Measurements from ENCODE around the gene PANK3. TPM values are rescaled to one million over a fixed set of nuclear protein-coding genes. Genes with fewer than 3 reads are reported as not detected.
A peak's percentile ranks its signal among the peaks of the same experiment; 100 is the strongest.
"Not testable (repeated sequence)": the region's sequence is repeated elsewhere in the genome, so short reads cannot be mapped to it uniquely, and the experiment has no call there.

The PANK3 gene
- total RNA-seq, 2 experiments from 2014 or later: 44.9 to 45.1 TPM

- H3K27me3 Mint-ChIP-seq (ENCODE audit: low read depth): no peaks in the 10 kb centered on the region
Measured at GRCh38 chr5:168607946-168608345, 28.8 kb upstream of the PANK3 start.

DNA sequence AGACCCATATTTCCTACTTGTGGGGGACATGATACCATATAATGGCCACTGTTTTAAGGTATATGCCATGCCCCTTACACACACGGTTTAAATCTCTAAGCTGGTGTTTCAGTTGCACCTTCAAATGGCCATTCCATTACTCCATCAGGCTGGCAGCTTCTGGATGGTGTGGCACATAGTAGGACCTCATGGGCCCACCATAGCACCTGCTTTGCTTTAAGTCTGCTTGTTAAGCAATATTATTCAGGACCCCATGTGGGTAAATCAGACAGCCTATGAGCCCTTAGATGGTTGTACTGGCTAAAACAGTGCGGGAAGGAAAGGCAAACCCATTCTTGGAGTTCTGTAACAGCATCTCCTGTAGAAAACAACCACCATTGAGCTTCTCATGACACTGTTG is 27.4 kb upstream of the PANK3 start:
- intact Hi-C loops (cut with micrococcal nuclease): no loop called here
- Mint-ChIP-seq H3K4me1 (ENCODE audit: low read depth) (peaks cover 8% of the 10 kb centered on the region), H3K27ac (no peak overlapping the region), H3K36me3 (ENCODE audit: low read depth) (no peaks in the 10 kb centered on the region), H3K27me3 (ENCODE audit: low read depth) (no peaks in the 10 kb centered on the region), H3K4me3 (no peak overlapping the region), H3K9me3 (no peaks in the 10 kb centered on the region)
- CTCF ChIA-PET: no interaction called here
- no peak for DNase-seq

More at GRCh38 chr5:168607946-168608345, 28.8 kb upstream of the PANK3 start:
- Mint-ChIP-seq H3K36me3 (ENCODE audit: low read depth) (no peaks in the 10 kb centered on the region), H3K4me3 (no peak overlapping the region), H3K27ac (peak overlapping the region; percentile 30), H3K9me3 (no peaks in the 10 kb centered on the region), H3K4me1 (ENCODE audit: low read depth) (peaks cover 12% of the 10 kb centered on the region)
- CTCF ChIA-PET: no interaction called here
- intact Hi-C loops (cut with micrococcal nuclease): loop anchor here (1.0 kb wide), 1 partner anchor 29 kb away; the partner anchor contains the start of gene PANK3
- DNase-seq: peak; percentile 25

- CTCF ChIA-PET: no interaction called here
- Mint-ChIP-seq H3K9me3 (no peaks in the 10 kb centered on the region), H3K4me1 (ENCODE audit: low read depth) (peaks cover 8% of the 10 kb centered on the region), H3K27me3 (ENCODE audit: low read depth) (peaks cover 2% of the 10 kb centered on the region), H3K36me3 (ENCODE audit: low read depth) (no peaks in the 10 kb centered on the region), H3K27ac (no peak overlapping the region), H3K4me3 (no peak overlapping the region)
- no peak for DNase-seq
- intact Hi-C loops (cut with micrococcal nuclease): no loop called here
Measured at GRCh38 chr5:168604436-168604835, 25.3 kb upstream of the PANK3 start.

DNA sequence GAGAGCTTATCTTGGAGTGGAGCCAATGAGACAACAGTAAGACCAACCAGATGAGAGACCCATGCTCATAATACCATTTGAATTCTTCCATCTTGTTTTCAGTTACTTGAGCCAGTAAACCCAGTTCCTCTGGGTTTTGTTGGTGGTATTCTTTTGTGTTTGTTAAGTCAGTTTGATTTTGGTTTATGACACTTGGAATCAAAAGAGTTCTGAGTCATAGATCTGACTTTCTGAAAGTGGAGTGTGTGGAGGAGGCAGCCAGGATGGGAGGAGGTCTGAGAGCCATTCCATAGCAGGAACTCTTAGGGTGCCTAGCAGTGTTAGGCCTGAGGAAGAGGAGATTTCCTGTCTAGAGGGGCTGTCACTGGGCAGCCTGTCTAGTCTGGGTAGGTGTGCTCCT is 24.6 kb upstream of the PANK3 start:
- no peak overlapping the region for H3K4me3 Mint-ChIP-seq
- CTCF ChIA-PET: no interaction called here
- intact Hi-C loops (cut with micrococcal nuclease): no loop called here
- H3K4me1 Mint-ChIP-seq (ENCODE audit: low read depth): peaks cover 8% of the 10 kb centered on the region
- DNase-seq: no peak
- H3K27me3 Mint-ChIP-seq (ENCODE audit: low read depth): peaks cover 5% of the 10 kb centered on the region
- no peaks in the 10 kb centered on the region for H3K36me3 Mint-ChIP-seq (ENCODE audit: low read depth)
- no peaks in the 10 kb centered on the region for H3K9me3 Mint-ChIP-seq
- no peak overlapping the region for H3K27ac Mint-ChIP-seq

DNA sequence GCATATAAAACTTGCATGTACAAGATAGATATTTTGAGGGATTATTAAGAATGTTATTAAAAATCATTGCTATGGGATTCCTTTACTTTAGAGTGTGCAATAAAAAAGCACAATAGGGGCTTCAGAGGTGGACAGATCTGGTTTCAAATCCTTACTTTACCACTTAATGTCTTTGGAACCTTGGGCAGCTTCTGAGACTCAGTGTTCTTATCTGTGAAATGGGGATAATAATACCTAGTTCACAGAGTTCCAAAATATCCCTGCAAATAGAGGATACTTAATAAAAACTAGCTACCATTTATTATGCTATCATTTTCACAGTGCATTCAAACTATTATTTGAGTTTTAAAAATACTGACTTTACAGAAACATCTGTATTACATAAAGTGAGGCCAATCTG is 23.3 kb upstream of the PANK3 start:
- Mint-ChIP-seq H3K9me3 (no peaks in the 10 kb centered on the region), H3K36me3 (ENCODE audit: low read depth) (no peaks in the 10 kb centered on the region), H3K27me3 (ENCODE audit: low read depth) (peaks cover 13% of the 10 kb centered on the region), H3K4me1 (ENCODE audit: low read depth) (no peaks in the 10 kb centered on the region), H3K4me3 (no peak overlapping the region), H3K27ac (no peak overlapping the region)
- intact Hi-C loops (cut with micrococcal nuclease): no loop called here
- CTCF ChIA-PET: no interaction called here
- no peak for DNase-seq

DNA sequence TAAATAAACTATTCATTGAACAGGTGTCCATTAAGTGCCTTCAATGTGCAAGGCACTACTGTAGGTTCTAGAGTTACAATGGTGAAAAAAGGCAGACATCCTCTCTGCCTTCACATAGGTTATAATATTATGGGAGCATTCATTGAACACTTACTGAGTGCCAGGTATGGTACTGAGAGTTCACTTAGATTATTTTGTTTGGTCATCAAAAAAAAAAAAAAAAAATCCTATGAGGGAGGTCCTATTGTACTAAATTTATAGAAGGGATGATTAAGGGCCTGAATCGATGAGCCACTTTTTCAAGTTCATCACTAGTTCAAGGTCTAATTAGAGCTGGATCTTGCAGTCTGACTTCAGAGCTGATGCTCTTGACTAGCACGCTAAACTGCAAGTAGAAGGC is 22.8 kb upstream of the PANK3 start:
- no peak overlapping the region for H3K27ac Mint-ChIP-seq
- DNase-seq: no peak
- intact Hi-C loops (cut with micrococcal nuclease): no loop called here
- peaks cover 2% of the 10 kb centered on the region for H3K9me3 Mint-ChIP-seq
- H3K36me3 Mint-ChIP-seq (ENCODE audit: low read depth): peaks cover 1% of the 10 kb centered on the region
- peaks cover 17% of the 10 kb centered on the region for H3K27me3 Mint-ChIP-seq (ENCODE audit: low read depth)
- no peaks in the 10 kb centered on the region for H3K4me1 Mint-ChIP-seq (ENCODE audit: low read depth)
- H3K4me3 Mint-ChIP-seq: no peak overlapping the region
- CTCF ChIA-PET: no interaction called here

DNA sequence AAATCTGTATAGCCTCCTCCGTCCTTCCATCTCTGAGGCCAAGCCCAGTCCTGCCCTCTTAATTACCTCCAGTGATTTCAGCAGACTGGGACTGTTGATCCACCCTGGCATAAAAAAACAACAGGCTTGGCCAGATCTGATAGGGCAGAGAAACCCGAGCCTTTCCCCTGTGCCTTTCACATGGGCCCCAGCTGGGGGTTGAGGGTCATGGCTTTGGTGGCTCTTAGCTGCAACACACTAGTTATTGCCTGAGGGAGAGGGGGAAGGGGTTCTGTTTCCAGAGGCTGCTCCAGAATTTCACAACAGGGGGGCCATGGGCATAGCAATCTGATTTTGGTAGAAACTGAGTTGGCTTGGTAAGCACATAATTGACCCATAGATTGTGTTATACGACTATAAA is 21.2 kb upstream of the PANK3 start:
- no peak overlapping the region for H3K27ac Mint-ChIP-seq

DNA sequence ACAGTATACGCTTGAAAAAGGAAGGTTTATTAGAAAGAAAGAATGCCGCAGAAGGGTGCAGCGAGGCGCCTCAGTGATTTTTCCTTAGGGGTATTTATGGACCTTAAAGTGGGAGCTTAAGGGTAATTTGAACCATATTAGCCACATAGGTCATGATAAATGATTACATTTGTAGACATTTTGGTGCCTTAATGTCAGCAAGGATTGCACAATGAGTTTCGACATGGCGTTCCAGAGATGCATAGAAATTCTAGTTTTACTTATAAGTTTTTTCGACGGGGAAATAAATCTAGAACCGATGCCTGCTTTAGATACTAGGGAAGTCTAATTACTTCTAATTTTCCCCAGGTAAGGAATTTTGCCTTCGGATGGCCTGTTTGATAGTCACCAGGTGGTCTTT is 20.7 kb upstream of the PANK3 start:
- DNase-seq: no peak
- no peaks in the 10 kb centered on the region for H3K4me1 Mint-ChIP-seq (ENCODE audit: low read depth)
- peaks cover 4% of the 10 kb centered on the region for H3K9me3 Mint-ChIP-seq
- CTCF ChIA-PET: no interaction called here
- intact Hi-C loops (cut with micrococcal nuclease): no loop called here
- H3K4me3 Mint-ChIP-seq: no peak overlapping the region
- peaks cover 28% of the 10 kb centered on the region for H3K27me3 Mint-ChIP-seq (ENCODE audit: low read depth)
- H3K36me3 Mint-ChIP-seq (ENCODE audit: low read depth): peaks cover 1% of the 10 kb centered on the region
- H3K27ac Mint-ChIP-seq: no peak overlapping the region

More for the DNA sequence above, 21.2 kb upstream of the PANK3 start:
- Mint-ChIP-seq H3K4me1 (ENCODE audit: low read depth) (no peaks in the 10 kb centered on the region), H3K36me3 (ENCODE audit: low read depth) (peaks cover 1% of the 10 kb centered on the region), H3K4me3 (no peak overlapping the region), H3K9me3 (peaks cover 4% of the 10 kb centered on the region), H3K27me3 (ENCODE audit: low read depth) (peaks cover 27% of the 10 kb centered on the region)
- CTCF ChIA-PET: no interaction called here
- no peak for DNase-seq
- intact Hi-C loops (cut with micrococcal nuclease): no loop called here

- H3K9me3 Mint-ChIP-seq: peaks cover 4% of the 10 kb centered on the region
- no peak overlapping the region for H3K27ac Mint-ChIP-seq
- intact Hi-C loops (cut with micrococcal nuclease): no loop called here
- no peak overlapping the region for H3K4me3 Mint-ChIP-seq
- peaks cover 1% of the 10 kb centered on the region for H3K36me3 Mint-ChIP-seq (ENCODE audit: low read depth)
- no peaks in the 10 kb centered on the region for H3K4me1 Mint-ChIP-seq (ENCODE audit: low read depth)
- peaks cover 28% of the 10 kb centered on the region for H3K27me3 Mint-ChIP-seq (ENCODE audit: low read depth)
- CTCF ChIA-PET: no interaction called here
- no peak for DNase-seq
Measured at GRCh38 chr5:168598639-168599038, 19.5 kb upstream of the PANK3 start.

DNA sequence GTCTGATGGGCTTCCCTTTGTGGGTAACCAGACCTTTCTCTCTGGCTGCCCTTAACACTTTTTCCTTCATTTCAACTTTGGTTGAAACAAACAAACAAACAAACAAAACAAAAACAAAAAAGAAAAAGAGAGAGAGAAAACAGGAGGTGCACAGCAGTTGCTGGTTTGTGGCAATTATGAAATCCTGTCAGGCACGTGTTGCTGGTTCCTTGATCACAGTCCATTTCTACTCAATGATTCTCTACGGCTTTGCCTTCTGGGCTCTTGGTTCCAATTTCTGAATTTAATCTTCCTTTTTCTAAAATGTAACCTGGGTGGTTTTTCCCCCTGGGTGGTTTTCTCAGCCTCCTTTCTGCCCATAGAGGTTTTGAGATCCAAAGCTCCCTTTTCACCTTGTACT is 17.8 kb upstream of the PANK3 start:
- CTCF ChIA-PET: no interaction called here
- Mint-ChIP-seq H3K4me3 (no peak overlapping the region), H3K36me3 (ENCODE audit: low read depth) (peaks cover 1% of the 10 kb centered on the region), H3K9me3 (peaks cover 4% of the 10 kb centered on the region), H3K4me1 (ENCODE audit: low read depth) (no peaks in the 10 kb centered on the region), H3K27me3 (ENCODE audit: low read depth) (peaks cover 28% of the 10 kb centered on the region), H3K27ac (no peak overlapping the region)
- no peak for DNase-seq
- intact Hi-C loops (cut with micrococcal nuclease): no loop called here

DNA sequence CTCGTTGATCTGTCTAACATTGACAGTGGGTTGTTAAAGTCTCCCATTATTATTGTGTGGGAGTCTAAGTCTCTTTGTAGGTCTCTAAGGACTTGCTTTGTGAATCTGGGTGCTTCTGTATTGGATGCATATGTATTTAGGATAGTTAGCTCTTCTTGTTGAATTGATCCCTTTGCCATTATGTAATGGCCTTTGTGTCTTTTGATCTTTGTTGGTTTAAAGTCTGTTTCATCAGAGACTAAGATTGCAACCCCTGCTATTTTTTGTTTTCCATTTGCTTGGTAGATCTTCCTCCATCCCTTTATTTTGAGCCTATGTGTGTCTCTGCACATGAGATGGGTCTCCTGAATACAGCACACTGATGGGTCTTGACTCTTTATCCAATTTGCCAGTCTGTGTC is 17.0 kb upstream of the PANK3 start:
- H3K9me3 Mint-ChIP-seq; DNase-seq; H3K4me1 Mint-ChIP-seq (ENCODE audit: low read depth); intact Hi-C loops (cut with micrococcal nuclease); H3K27ac Mint-ChIP-seq; CTCF ChIA-PET; H3K4me3 Mint-ChIP-seq; H3K36me3 Mint-ChIP-seq (ENCODE audit: low read depth): not testable (repeated sequence)
- peaks cover 27% of the 10 kb centered on the region for H3K27me3 Mint-ChIP-seq (ENCODE audit: low read depth)

GRCh38 chr5:168592014-168592368 is 12.8 kb upstream of the PANK3 start:
- CTCF ChIA-PET: no interaction called here
- no peaks in the 10 kb centered on the region for H3K36me3 Mint-ChIP-seq (ENCODE audit: low read depth)
- H3K27ac Mint-ChIP-seq: no peak overlapping the region
- peaks cover 14% of the 10 kb centered on the region for H3K27me3 Mint-ChIP-seq (ENCODE audit: low read depth)
- H3K4me3 Mint-ChIP-seq: no peak overlapping the region
- H3K9me3 Mint-ChIP-seq: peaks cover 2% of the 10 kb centered on the region
- no peaks in the 10 kb centered on the region for H3K4me1 Mint-ChIP-seq (ENCODE audit: low read depth)
- intact Hi-C loops (cut with micrococcal nuclease): no loop called here
- no peak for DNase-seq

DNA sequence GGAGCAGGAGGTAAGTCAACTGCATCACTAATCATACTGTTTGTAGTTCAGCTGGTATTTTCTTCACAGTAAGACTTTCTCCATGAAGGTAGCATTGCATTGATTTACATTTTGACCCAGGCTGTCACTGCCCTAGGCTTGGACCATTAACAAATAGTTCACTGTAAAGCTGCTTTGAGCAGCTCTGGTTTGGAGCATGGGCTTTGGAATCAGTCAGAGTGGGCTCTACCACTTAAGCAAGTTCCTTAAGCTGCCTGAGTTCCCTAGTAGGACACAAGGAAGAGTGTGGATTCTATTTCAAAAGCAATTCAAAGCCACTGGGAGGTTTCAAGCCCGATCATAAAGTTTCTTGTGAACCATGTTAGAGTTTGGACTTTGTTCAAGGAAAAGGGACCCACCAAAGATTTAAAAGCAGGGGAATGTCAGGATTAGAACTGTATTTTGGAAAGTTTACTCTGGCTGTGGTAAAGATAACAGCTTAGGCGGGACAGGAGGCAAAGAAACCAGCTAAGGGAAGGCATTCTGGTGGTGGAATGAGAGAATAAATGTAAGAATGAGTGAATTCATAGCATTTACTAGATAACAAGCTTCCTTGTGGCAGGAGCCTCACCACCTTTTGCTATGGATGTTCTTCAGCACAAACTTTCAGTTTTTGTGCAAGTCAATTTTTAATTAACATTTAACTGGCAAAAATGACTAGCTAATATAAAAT is 12.3 kb upstream of the PANK3 start:
- intact Hi-C loops (cut with micrococcal nuclease): no loop called here
- Mint-ChIP-seq H3K4me3 (no peak overlapping the region), H3K4me1 (ENCODE audit: low read depth) (no peaks in the 10 kb centered on the region), H3K27me3 (ENCODE audit: low read depth) (peaks cover 8% of the 10 kb centered on the region), H3K36me3 (ENCODE audit: low read depth) (no peaks in the 10 kb centered on the region), H3K27ac (no peak overlapping the region), H3K9me3 (peaks cover 2% of the 10 kb centered on the region)
- CTCF ChIA-PET: no interaction called here
- DNase-seq: no peak
